ENCODE data around the gene CD68.
A peak's percentile ranks its signal among the peaks of the same experiment; 100 is the strongest.

Gene CD68

GRCh38 chr17:7612294-7612640 is 32.8 kb downstream of the CD68 start:
- ATAC-seq (ENCODE audit: insufficient read depth, low read depth) (no peak), DNase-seq (no peak)
- Histone ChIP-seq H4K20me1 (ENCODE audit: insufficient read depth, low read length) (peaks cover 38% of the 10 kb centered on the region; the same call in 1 of the 2 replicates), H3K27ac (ENCODE audit: low read length) (peak overlapping the region; percentile 41; the same call in 1 of the 2 replicates), H3K79me2 (ENCODE audit: insufficient read depth, low read length) (peaks cover 65% of the 10 kb centered on the region), H3K4me3 (ENCODE audit: low read depth in 1 of 2, low read length in 2 of 2) (peak overlapping the region in 1 of 2 experiments; percentile 16; a peak in 1 of 4 replicates), H3K9me3 (ENCODE audit: insufficient read depth, low read length, severe bottlenecking) (no peaks in the 10 kb centered on the region), H2AFZ (ENCODE audit: low read depth, low read length) (no peak overlapping the region), H3K4me2 (ENCODE audit: insufficient read depth, low read length) (peak overlapping the region; percentile 78), H3K27me3 (ENCODE audit: insufficient read depth, low read length, poor library complexity) (no peaks in the 10 kb centered on the region), H3K9ac (ENCODE audit: low read depth, low read length) (peak overlapping the region; percentile 78), H3K36me3 (ENCODE audit: insufficient read depth, low read length) (peaks cover 32% of the 10 kb centered on the region), H3K4me1 (ENCODE audit: insufficient read depth, low read length) (peaks cover 47% of the 10 kb centered on the region)
- TF ChIP-seq EZH2 (IDR thresholded peaks at IDR 0.05; ENCODE audit: borderline replicate concordance, low read depth, low read length, severe bottlenecking) = no peak

- Histone ChIP-seq H3K27ac (ENCODE audit: low read length) (peak overlapping the region; percentile 57), H3K27me3 (ENCODE audit: insufficient read depth, low read length, poor library complexity) (no peaks in the 10 kb centered on the region), H2AFZ (ENCODE audit: low read depth, low read length) (peak overlapping the region; percentile 54), H3K4me3 (ENCODE audit: low read depth in 1 of 2, low read length in 2 of 2) (peak overlapping the region; percentile 59 to 69), H3K79me2 (ENCODE audit: insufficient read depth, low read length) (peaks cover 54% of the 10 kb centered on the region), H3K4me1 (ENCODE audit: insufficient read depth, low read length) (peaks cover 47% of the 10 kb centered on the region), H3K36me3 (ENCODE audit: insufficient read depth, low read length) (peaks cover 27% of the 10 kb centered on the region), H4K20me1 (ENCODE audit: insufficient read depth, low read length) (peaks cover 38% of the 10 kb centered on the region; the same call in 1 of the 2 replicates), H3K9me3 (ENCODE audit: insufficient read depth, low read length, severe bottlenecking) (no peaks in the 10 kb centered on the region), H3K9ac (ENCODE audit: low read depth, low read length) (peak overlapping the region; percentile 78), H3K4me2 (ENCODE audit: insufficient read depth, low read length) (peak overlapping the region; percentile 78)
- DNase-seq = no peak
- ATAC-seq (ENCODE audit: insufficient read depth, low read depth) = no peak
- TF ChIP-seq CTCF (IDR thresholded peaks at IDR 0.05; ENCODE audit: borderline replicate concordance, extremely low read depth, low read length, poor library complexity, severe bottlenecking) (peak; percentile 41), EZH2 (IDR thresholded peaks at IDR 0.05; ENCODE audit: borderline replicate concordance, low read depth, low read length, severe bottlenecking) (no peak)
Observed at GRCh38 chr17:7613769-7614424, 34.5 kb downstream of the CD68 start.

- peak within 1 kb of the TSS; percentile 78 for H3K4me2 ChIP-seq (ENCODE audit: insufficient read depth, low read length)
- peak within 1 kb of the TSS; percentile 59 to 69 for H3K4me3 ChIP-seq (ENCODE audit: low read depth in 1 of 2, low read length in 2 of 2)
- H3K9ac ChIP-seq (ENCODE audit: low read depth, low read length) = peak within 1 kb of the TSS; percentile 78
- peak; percentile 100 for DNase-seq
- peaks cover 24% of the 10 kb centered on the region for H3K36me3 ChIP-seq (ENCODE audit: insufficient read depth, low read length)
- H2AFZ ChIP-seq (ENCODE audit: low read depth, low read length) = peak within 1 kb of the TSS; percentile 94
- peak within 1 kb of the TSS; percentile 76 for H3K27ac ChIP-seq (ENCODE audit: low read length)
- peaks cover 35% of the 10 kb centered on the region; the same call in 1 of the 2 replicates for H4K20me1 ChIP-seq (ENCODE audit: insufficient read depth, low read length)
- TF ChIP-seq EZH2 (IDR thresholded peaks at IDR 0.05; ENCODE audit: borderline replicate concordance, low read depth, low read length, severe bottlenecking) (no peak), CTCF (IDR thresholded peaks at IDR 0.05; ENCODE audit: borderline replicate concordance, extremely low read depth, low read length, poor library complexity, severe bottlenecking) (peak; percentile 85)
- ATAC-seq (ENCODE audit: insufficient read depth, low read depth) = peak; percentile 93
- no peaks in the 10 kb centered on the region for H3K27me3 ChIP-seq (ENCODE audit: insufficient read depth, low read length, poor library complexity)
- H3K79me2 ChIP-seq (ENCODE audit: insufficient read depth, low read length) = peaks cover 46% of the 10 kb centered on the region
- H3K9me3 ChIP-seq (ENCODE audit: insufficient read depth, low read length, severe bottlenecking) = no peaks in the 10 kb centered on the region
- H3K4me1 ChIP-seq (ENCODE audit: insufficient read depth, low read length) = peaks cover 47% of the 10 kb centered on the region
Observed at GRCh38 chr17:7614425-7615264, 35.2 kb downstream of the CD68 start, which contains the start of gene FXR2. TSS of gene FXR2 (minus strand) at chr17:7614897. CDS start at chr17:7614532, 365 bp downstream.
